GM12864 (cell line): ENCODE data around the gene ANKRD17.

ENCODE experiments used
- DNase-seq: peaks from one replicate; pipeline ENCODE4 v3.0.0-alpha.2; 2011; ENCODE audit warnings: low read depth
- H3K4me3 ChIP-seq: 2 replicates; pipeline ENCODE4 v1.5.1; 2011; ENCODE audit warnings: mild to moderate bottlenecking, low read depth, low read length, control low read depth
- CTCF ChIP-seq: IDR thresholded peaks from 2 replicates; pipeline ENCODE4 v1.5.1; 2011; ENCODE audit warnings: low read depth, mild to moderate bottlenecking, moderate library complexity, low read length, control low read depth, inconsistent platforms; ENCODE audit errors: missing control alignments

Gene ANKRD17

GRCh38 chr4:73220815-73221214 lies 37.8 kb downstream of the ANKRD17 start:
- H3K4me3 ChIP-seq = no peak overlapping the region
- DNase-seq = no peak
- no peak for TF ChIP-seq CTCF

- no peak overlapping the region for H3K4me3 ChIP-seq
- TF ChIP-seq CTCF = no peak
- DNase-seq = no peak
Observed at GRCh38 chr4:73213916-73214653, 44.5 kb downstream of the ANKRD17 start.

- no peak for TF ChIP-seq CTCF
- no peak for DNase-seq
- no peak overlapping the region for H3K4me3 ChIP-seq
Observed at GRCh38 chr4:73212982-73213730, 45.4 kb downstream of the ANKRD17 start.

GRCh38 chr4:73211968-73212367 lies 46.6 kb downstream of the ANKRD17 start:
- no peak overlapping the region for H3K4me3 ChIP-seq
- DNase-seq = no peak
- TF ChIP-seq CTCF = no peak

- H3K4me3 ChIP-seq = no peak overlapping the region
- DNase-seq = no peak
- TF ChIP-seq CTCF = no peak
Observed at GRCh38 chr4:73208376-73208775, 50.2 kb downstream of the ANKRD17 start.

- DNase-seq = no peak
- no peak for TF ChIP-seq CTCF
- no peak overlapping the region for H3K4me3 ChIP-seq
Observed at GRCh38 chr4:73206236-73206635, 52.4 kb downstream of the ANKRD17 start.
